Smooth muscle cell (in vitro differentiated cells): ENCODE measurements around the gene FOXJ1. TPM values are rescaled to one million over a fixed set of nuclear protein-coding genes. Genes with fewer than 3 reads are reported as not detected.

Experiments used
- DNase-seq: peaks from one replicate; lab custom pipeline; 2025; ENCODE audit not compliant: unreplicated experiment; lab: John Stamatoyannopoulos, UW
- H2AFZ ChIP-seq: fragments of 200-600 bp; sonication (generic); 2 replicates; pipeline ENCODE4 v1.6.0; 2016; ENCODE audit warnings: antibody characterized with exemption, low read depth, mild to moderate bottlenecking
- H3F3A ChIP-seq: fragments of 200-600 bp; sonication (generic); 2 replicates; pipeline ENCODE4 v1.6.0; 2017; ENCODE audit warnings: antibody characterized with exemption, low read depth
- H3K27ac ChIP-seq: fragments of 200-600 bp; sonication (generic); 2 replicates; pipeline ENCODE4 v1.5.1; 2016; ENCODE audit warnings: low read depth, mild to moderate bottlenecking
- H3K27me3 ChIP-seq: fragments of 200-600 bp; sonication (generic); 2 replicates; pipeline ENCODE4 v1.6.1; 2016; ENCODE audit warnings: low read depth, mild to moderate bottlenecking
- H3K36me3 ChIP-seq: fragments of 200-600 bp; sonication (generic); 2 replicates; pipeline ENCODE4 v1.5.1; 2016; ENCODE audit warnings: low read depth
- H3K4me1 ChIP-seq: fragments of 200-600 bp; sonication (generic); 2 replicates; pipeline ENCODE4 v1.5.1; 2016; ENCODE audit warnings: low read depth
- H3K4me2 ChIP-seq: fragments of 200-600 bp; sonication (generic); 2 replicates; pipeline ENCODE4 v1.6.0; 2016; ENCODE audit warnings: mild to moderate bottlenecking
- H3K4me3 ChIP-seq: fragments of 200-600 bp; sonication (generic); 2 replicates; pipeline ENCODE4 v1.5.1; 2016; ENCODE audit warnings: mild to moderate bottlenecking
- H3K79me2 ChIP-seq: fragments of 200-600 bp; sonication (generic); 2 replicates; pipeline ENCODE4 v1.6.0; 2016; ENCODE audit warnings: low read depth, mild to moderate bottlenecking
- H3K9ac ChIP-seq: fragments of 200-600 bp; sonication (generic); 2 replicates; pipeline ENCODE4 v1.6.0; 2016; ENCODE audit warnings: low read depth
- H3K9me3 ChIP-seq: fragments of 200-600 bp; sonication (generic); replicated peaks from 2 replicates; pipeline ENCODE4 v1.5.1; 2016; ENCODE audit warnings: low read depth
- H4K20me1 ChIP-seq: fragments of 200-600 bp; sonication (generic); 2 replicates; pipeline ENCODE4 v1.6.0; 2016; ENCODE audit warnings: low read depth
- WGBS: methylation state at CpG from one replicate; pipeline ENCODE4 v1.1.7; 2016; ENCODE audit warnings: low lambda C conversion rate; 5-methylcytosine and 5-hydroxymethylcytosine counted together
- polyA plus RNA-seq: library from polyadenylated mRNA; unstranded; fragments of >200 nt; fragmentation: Nextera tagmentation; extraction: Ambion mirVana; gene quantifications from 2 replicates; pipeline ENCODE4 v1.2.1, GENCODE V29; 2016
- total RNA-seq: library from RNA; depleted of rRNA; stranded (reverse); fragments of >200 nt; gene quantifications from 2 replicates; pipeline ENCODE4 v1.2.3, GENCODE V29; 2014
- TF ChIP-seq, protein P1 (sequence below): fragments of 200-600 bp; sonication (generic); IDR thresholded peaks from 2 replicates; pipeline ENCODE4 v1.5.1; 2017; ENCODE audit warnings: borderline replicate concordance, mild to moderate bottlenecking, antibody characterized with exemption; ENCODE audit not compliant: insufficient read depth, poor library complexity, severe bottlenecking

The FOXJ1 gene
- total and polyA plus RNA-seq, 2 experiments from 2014 or later, result not detected

DNA sequence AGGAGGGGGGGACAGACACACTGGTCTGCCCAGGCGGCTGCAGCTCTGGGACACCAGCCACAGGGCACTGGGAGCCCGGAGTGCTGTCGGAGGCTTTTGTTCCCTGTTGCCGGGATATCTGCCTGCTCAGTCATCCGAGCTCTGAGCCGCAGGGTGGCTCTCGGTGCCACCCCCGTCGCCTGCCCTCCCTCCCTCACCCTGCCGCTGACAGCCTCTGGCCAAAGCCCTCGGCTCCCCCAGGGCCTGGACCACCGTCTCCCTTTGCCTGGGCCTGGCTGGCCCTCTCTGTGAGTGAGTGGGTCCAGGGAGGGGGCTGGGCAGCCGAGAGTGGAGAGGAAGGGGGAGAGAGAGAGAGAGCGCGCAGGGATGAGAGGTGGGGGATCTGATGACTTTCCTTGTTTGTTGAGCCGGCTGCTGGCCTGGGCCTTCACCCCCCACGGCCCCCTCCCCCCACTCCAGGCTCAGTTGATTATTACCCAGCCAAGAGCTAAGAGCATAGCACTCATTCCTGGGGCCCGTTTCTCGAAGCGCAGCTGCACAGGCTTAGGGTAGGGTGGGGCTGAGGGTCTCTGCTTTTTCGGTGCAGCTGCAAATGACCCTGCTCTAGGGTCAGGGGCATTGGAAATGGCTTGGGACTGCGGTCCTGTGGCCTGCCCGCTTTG is 2.7 kb downstream of the FOXJ1 start:
- Histone ChIP-seq H4K20me1 (no peaks in the 10 kb centered on the region), H3K9ac (no peak overlapping the region)

DNA sequence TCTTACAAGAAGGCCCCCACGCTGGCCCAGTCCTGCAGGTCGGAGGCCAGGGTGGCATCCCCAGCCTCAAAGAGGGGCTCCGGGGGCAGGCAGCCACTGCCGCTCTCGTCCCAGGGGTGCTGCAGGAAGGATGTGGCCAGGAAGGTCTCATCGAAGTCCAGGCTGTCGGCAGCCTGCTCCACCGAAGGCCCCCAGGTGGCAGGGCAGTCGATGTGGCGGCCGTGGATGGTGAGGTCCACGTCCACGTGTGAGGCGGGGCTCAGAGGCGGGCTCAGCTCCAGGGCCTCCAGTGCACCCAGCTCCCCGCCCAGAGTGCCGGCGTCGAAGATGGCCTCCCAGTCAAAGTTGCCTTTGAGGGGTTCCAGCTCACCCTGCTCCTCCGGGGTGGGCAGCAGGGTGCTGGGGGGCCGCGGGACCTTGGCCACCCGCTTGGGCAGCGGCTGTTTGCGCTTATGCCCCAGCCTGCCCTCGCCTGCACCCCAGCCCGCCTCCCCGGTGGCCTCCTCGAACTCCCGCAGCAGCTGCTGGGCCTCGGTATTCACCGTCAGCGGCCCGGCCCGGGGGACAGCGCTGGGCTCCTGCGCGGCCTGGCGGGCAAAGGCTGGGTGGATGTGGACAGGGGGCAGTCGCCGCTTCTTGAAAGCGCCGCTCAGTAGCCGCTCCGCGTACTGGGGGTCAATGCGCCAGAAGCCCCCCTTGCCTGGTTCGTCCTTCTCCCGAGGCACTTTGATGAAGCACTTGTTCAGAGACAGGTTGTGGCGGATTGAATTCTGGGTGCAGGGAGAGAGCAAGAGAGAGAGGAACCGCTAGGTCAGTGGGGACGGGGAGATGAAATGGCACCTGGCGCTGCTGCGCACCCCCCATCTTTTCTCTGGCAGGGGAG is 3.5 kb downstream of the FOXJ1 start:
- H3K9ac ChIP-seq, result no peak overlapping the region
- TF ChIP-seq, protein P1, sequence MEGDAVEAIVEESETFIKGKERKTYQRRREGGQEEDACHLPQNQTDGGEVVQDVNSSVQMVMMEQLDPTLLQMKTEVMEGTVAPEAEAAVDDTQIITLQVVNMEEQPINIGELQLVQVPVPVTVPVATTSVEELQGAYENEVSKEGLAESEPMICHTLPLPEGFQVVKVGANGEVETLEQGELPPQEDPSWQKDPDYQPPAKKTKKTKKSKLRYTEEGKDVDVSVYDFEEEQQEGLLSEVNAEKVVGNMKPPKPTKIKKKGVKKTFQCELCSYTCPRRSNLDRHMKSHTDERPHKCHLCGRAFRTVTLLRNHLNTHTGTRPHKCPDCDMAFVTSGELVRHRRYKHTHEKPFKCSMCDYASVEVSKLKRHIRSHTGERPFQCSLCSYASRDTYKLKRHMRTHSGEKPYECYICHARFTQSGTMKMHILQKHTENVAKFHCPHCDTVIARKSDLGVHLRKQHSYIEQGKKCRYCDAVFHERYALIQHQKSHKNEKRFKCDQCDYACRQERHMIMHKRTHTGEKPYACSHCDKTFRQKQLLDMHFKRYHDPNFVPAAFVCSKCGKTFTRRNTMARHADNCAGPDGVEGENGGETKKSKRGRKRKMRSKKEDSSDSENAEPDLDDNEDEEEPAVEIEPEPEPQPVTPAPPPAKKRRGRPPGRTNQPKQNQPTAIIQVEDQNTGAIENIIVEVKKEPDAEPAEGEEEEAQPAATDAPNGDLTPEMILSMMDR, result no peak

More for the DNA sequence above, 2.7 kb downstream of the FOXJ1 start:
- no peaks in the 10 kb centered on the region for H3K9me3 ChIP-seq
- peak overlapping the region; percentile 16 for H3K4me2 ChIP-seq
- H3F3A ChIP-seq, result no peaks in the 10 kb centered on the region
- no peak overlapping the region for H3K27ac ChIP-seq
- no peak for DNase-seq
- TF ChIP-seq, protein P1, result no peak
- WGBS, result 2% methylated on average over 23 of the region's 23 CpGs
- no peak overlapping the region for H3K4me3 ChIP-seq
- H3K79me2 ChIP-seq, result no peaks in the 10 kb centered on the region
- peaks cover 42% of the 10 kb centered on the region for H3K4me1 ChIP-seq
- no peak overlapping the region for H2AFZ ChIP-seq
- peaks cover 93% of the 10 kb centered on the region for H3K27me3 ChIP-seq
- no peaks in the 10 kb centered on the region for H3K36me3 ChIP-seq

DNA sequence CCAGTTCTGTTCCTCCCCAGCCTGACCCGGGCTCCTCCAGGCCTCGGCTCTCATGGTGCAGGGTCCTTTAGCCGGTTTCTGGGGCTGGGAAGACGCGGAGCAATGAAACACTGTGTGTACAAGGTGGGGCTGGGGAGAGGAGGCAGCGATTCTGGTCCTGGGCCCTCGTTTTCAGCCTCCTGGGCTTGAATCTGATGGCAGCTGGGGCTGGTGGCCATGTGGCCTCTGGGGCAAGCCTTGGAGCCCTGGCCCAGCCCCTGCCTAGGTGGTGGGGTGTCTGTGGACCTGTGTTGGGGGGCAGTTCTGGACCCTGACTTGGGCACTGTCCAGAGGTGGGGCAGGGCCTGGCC is 4.1 kb downstream of the FOXJ1 start:
- Histone ChIP-seq H3K4me1 (peaks cover 47% of the 10 kb centered on the region), H3F3A (no peaks in the 10 kb centered on the region), H4K20me1 (no peaks in the 10 kb centered on the region), H3K79me2 (no peaks in the 10 kb centered on the region), H3K4me2 (no peak overlapping the region), H3K9ac (no peak overlapping the region), H3K27me3 (peaks cover 93% of the 10 kb centered on the region), H2AFZ (no peak overlapping the region), H3K36me3 (no peaks in the 10 kb centered on the region), H3K9me3 (no peaks in the 10 kb centered on the region), H3K4me3 (no peak overlapping the region), H3K27ac (no peak overlapping the region)
- WGBS, result 13% methylated on average over 7 of the region's 7 CpGs
- DNase-seq, result no peak
- TF ChIP-seq, protein P1, result no peak

More for the DNA sequence above, 3.5 kb downstream of the FOXJ1 start:
- Histone ChIP-seq H3K27me3 (peaks cover 93% of the 10 kb centered on the region), H3K9me3 (no peaks in the 10 kb centered on the region), H2AFZ (no peak overlapping the region), H3K4me2 (peak overlapping the region; percentile 16), H3K4me1 (peaks cover 50% of the 10 kb centered on the region), H3K36me3 (no peaks in the 10 kb centered on the region), H3K79me2 (no peaks in the 10 kb centered on the region), H3K27ac (no peak overlapping the region), H3F3A (no peaks in the 10 kb centered on the region), H3K4me3 (no peak overlapping the region), H4K20me1 (no peaks in the 10 kb centered on the region)
- 17% methylated on average over 47 of the region's 54 CpGs for WGBS
- no peak for DNase-seq
